ENCODE measurements around the gene GNAI1.
A peak's percentile ranks its signal among the peaks of the same experiment; 100 is the strongest.

The GNAI1 gene

GRCh38 chr7:80165177-80165576 is 30.5 kb downstream of the GNAI1 start:
- DNase-seq: no peak

GRCh38 chr7:80170445-80170844 is 35.8 kb downstream of the GNAI1 start:
- no peak for DNase-seq

GRCh38 chr7:80172387-80172786 is 37.8 kb downstream of the GNAI1 start:
- DNase-seq: no peak

DNA sequence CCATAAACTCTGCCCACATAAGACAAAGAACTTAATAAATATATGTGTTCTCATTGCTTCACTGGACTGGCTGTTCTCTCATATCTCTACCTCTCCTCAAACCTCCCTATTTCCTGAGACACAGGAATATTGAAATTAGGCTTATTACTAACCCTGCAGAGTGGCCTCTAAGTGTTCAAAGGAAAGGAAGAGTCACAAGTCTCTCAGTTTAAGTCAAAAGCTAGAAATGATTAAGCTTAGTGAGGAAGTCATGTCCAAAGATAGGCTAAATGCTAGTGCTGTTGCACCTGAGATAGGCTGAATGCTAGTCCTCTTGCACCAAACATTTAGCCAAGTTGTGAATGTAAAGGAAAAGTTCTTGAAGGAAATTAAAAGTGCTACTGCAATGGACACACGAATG is 41.1 kb downstream of the GNAI1 start:
- no peak for DNase-seq

GRCh38 chr7:80181411-80181810 is 46.8 kb downstream of the GNAI1 start:
- DNase-seq: no peak

GRCh38 chr7:80182630-80183276 is 48.1 kb downstream of the GNAI1 start:
- peak; percentile 11 for DNase-seq

- no peak for DNase-seq
These were observed 48.7 kb downstream of the GNAI1 start for GRCh38 chr7:80183351-80183750.

DNA sequence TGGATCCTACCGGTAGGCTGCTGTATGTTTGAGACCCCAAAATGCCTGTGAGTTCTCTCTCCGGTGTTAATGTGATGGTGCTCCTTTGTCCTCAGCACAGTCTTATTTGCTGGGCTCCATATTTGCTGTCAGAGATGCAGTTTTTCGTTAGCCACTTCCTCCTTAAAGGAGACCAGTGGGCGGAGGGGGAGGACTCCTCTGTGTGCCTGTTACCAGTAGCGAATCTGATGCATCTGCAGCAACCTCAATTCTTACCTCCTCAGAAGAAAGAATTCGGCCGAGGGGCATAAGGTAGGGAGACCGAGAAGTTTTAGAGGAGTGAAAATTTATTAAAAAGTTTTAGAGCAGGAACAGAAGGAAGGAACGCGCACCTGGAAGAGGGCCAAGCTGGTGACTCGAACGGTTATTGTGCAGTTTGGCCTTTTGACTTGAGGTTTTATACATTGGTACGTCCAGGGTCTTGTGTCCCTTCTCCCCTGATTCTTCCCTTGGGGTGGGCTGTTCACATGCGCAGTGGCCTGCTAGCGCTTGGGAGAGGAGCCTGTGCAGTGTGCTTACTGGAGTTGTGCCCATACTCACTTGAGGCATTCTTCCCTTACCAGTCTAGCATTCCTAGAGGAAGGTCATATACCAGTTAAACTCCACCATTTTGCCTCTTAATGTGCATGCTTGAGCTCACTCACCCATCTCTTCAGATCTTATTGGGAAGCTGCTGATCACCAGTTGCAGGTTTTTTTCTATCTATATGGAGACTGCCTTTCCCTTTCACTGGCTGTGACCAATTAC is 49.5 kb downstream of the GNAI1 start:
- DNase-seq: no peak

DNA sequence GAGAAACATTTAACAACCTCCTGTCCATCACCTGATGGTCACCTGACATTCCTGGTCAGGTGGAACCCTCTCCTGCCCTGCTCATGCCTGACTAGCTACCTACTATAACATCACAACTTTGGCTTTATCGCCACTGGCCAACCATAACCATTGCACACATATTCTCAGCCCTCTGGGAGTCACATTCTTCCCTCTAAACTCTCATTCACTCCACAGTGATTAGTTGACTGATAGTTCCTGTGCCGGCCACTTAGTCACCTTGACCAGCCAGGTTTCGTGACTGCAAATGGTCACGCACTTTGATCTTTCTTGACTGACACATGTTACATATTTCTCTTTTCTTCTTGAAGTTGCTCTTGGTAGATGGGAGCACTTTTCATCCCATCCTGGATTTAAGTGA is 50.1 kb downstream of the GNAI1 start:
- DNase-seq: no peak

DNA sequence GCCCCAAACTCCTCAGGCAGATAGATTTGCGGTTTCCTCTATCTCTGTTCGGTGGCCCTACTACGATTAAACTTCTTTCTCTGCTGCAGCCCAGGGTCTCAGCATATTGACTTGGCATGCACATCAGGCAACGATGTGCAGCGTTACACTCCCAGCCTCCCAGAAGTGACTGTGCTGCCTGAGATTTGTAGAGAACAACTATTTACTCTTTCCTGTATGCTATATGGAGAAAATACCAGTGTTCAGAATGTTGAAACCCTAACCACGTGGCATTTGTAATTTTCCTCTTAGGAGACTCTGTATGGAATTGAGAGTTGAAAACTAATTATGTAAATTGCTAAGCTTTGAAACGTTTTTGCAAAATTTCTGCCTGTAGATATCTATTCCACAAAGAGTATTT is 50.9 kb downstream of the GNAI1 start:
- DNase-seq: peak; percentile 7

DNA sequence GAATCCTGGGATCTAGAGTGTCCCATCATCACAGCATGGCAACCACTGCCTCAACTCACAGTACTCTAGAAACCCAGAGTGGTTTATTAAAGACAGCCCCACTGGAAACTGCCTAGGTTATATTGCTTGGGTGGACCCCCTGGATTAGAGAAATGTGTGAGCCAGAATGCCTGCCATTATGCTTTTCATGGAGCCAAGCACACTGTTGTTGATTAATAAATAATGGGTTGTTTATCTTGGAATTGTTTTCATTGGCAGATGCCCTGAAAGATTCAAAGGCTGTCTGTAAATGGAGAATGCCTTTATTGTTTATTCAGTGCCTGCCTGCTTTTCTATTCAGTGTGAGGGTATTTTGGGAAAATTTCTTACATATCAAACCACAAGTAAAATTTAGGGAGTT is 52.1 kb downstream of the GNAI1 start:
- DNase-seq: no peak

DNA sequence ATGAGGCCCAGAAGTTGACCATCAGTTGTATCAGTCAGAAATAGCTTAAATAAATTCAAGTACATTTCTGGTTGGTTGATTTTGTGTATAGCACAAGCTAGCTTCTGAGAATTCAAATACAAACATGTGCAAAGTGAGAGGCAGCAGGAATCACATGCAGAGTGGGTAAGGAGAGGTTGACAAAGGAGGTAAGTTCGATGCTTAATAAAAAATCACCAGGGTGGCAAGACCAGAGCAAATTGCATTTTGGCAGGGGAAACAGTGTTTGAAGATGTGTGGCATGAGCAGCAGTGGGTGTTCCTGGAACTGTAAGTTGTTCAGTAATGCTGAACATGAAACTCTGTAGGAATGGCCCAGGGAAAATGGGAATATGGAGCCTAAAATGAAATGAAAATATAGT is 52.6 kb downstream of the GNAI1 start:
- DNase-seq: no peak

GRCh38 chr7:80187727-80188126 is 53.1 kb downstream of the GNAI1 start:
- DNase-seq: no peak

- DNase-seq: no peak
These were observed 55.0 kb downstream of the GNAI1 start for GRCh38 chr7:80189638-80190037.

DNA sequence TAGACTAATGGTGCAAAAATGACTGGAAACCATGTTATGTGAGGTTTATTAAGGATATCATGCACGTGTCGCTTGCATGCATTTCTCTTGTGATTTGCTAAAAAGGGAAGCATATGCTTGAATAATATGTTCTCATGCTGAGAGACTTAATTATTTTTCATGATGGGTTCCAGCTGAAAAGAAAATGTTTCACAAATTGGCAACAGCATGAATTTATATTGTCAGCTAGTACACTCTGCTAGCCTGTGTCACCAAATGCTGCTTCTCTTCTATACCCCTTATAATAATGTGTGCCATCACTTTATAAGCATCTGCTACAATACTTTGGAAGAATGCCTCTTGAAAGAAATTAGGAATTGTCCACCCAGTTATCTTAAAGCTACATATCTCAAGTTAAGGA is 63.0 kb downstream of the GNAI1 start:
- DNase-seq: no peak

GRCh38 chr7:80199051-80199450 is 64.4 kb downstream of the GNAI1 start:
- no peak for DNase-seq

DNA sequence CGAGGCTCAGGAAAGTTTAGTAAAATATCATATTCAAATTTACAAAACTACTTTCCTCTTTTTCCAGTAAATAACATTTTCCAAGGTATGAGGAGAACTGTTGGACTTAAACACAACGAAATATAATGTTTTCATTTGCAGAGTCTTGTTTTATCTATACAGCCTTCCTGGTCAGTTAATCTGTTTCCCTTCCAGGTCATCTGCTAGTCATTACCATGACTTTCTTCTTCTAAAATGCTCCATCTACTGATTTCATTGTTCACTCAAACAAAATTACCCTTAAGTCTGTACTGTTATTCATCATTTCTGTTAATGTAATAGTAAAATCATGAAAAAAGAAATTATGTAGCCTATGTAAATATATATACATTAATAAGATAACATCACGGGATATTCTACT is 69.8 kb downstream of the GNAI1 start:
- no peak for DNase-seq

DNA sequence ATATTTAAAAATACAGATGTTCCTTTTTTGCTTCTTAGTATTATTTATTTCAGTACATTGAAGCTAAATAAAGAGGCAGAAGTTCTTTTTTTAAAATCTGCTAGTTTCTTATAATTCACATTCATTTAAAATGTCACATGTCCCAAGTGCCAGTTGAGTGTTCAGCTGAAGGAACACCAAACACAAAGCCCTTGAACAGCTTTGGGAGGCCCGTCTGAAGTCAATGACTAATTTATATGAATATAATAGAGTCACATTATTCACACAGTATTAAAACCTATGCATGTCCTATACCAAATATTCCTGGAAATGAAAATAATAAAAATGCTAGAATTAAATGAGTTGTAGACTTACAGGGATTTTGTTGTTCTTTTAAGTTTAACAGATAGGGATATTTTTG is 70.3 kb downstream of the GNAI1 start:
- DNase-seq: no peak

DNA sequence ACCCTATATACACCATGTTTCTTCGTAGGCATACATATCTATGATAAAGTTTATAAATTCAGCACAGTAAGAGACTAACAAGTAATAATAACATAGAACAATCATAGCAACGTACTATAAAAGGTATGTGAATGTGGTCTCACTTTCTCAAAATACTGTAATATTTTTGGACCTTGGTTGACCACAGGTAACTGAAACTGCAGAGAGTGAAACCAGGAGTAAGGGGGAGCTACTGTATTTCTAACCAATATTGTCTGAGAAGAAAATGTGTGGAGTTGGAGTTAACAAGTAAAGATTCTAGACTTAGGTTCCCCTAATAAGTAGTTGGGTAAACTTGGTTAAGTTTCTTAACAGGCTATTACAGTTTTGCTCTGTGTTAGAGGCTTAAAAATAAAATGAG is 72.1 kb downstream of the GNAI1 start:
- DNase-seq: no peak

GRCh38 chr7:80207501-80207900 is 72.9 kb downstream of the GNAI1 start:
- DNase-seq: peak; percentile 18

- no peak for DNase-seq
These were observed 74.1 kb downstream of the GNAI1 start for GRCh38 chr7:80208700-80209099.

DNA sequence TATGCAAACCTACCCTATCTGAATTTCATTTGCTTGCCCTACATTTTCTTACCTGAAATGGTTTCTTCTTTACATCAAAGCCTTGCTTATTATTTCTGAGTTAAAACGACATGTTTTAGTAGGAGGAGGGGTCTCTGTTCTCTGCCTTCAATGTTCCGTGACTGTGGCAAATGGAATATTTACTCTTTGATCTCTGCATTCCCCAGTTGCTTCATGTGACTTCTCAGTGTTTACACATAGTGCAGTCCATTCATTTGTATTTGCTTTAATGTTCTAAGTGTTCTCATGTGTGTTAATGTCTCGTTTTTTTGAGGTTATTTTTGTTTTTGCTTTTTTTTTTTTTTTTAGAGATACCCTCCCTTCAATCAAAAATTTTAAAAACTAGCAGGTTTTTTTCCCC is 75.8 kb downstream of the GNAI1 start:
- no peak for DNase-seq

DNA sequence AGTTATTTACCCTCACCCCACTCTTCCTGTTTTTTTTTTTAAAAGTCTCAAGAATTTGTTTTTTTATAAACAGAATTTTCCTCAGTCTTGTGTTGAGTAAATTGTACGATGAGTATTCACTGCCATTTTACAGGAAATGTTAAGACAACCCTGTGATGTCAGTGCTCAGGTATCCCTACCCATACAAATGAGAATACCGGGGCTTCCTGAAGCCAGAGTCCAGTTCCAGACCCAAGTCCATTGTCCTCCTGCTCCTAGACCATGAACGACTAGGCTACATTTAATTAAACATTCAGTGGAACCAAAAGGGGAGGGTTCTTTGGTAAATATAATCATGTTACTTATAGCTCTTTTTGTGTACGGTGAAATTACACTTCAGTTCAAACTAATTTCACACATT is 79.2 kb downstream of the GNAI1 start:
- DNase-seq: no peak

DNA sequence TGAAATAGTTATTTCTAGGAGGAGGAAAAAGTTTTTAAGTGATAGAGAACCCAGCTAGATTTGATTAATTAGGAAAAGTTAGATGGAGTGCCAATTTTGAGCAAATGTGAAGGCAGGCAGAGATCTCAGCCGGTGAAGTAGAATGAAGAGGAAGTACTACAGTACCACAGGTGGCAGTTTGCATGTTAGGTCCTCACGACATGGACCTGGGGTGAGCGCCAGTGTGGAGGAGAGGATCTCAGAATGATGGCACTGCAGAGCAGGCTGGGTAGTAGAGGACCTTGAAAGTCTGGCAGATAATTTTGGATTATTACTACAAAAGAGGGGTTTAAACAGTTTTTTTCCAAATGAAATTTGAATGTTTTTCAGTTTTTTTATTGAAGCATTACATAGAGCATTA is 81.1 kb downstream of the GNAI1 start:
- DNase-seq: no peak
